Left renal pelvis (tissue), 4 donors: Measurements from ENCODE around the gene LAPTM5. TPM values are rescaled to one million over a fixed set of nuclear protein-coding genes. Genes with fewer than 3 reads are reported as not detected.

Source experiments
- DNase-seq, 4 donors: peaks; one replicate each; pipeline ENCODE4 v3.0.0-alpha.2; 2013; ENCODE audit warnings: low read depth in 4 of 4, low spot score in 3 of 4
- polyA plus RNA-seq, 4 donors: library from polyadenylated mRNA; unstranded; fragments of 120-200 nt; gene quantifications; one replicate each; pipeline ENCODE4 v1.2.1, GENCODE V29; 2013; ENCODE audit not compliant: insufficient read length in 4 of 4

LAPTM5 gene
- polyA plus RNA-seq, 4 donors: 15.8 to 33.0 (median 17.0) TPM

GRCh38 chr1:30787856-30788495, 30.4 kb upstream of the LAPTM5 start:
- DNase-seq: no peak

- DNase-seq: no peak
Observed at GRCh38 chr1:30787266-30787665, 29.7 kb upstream of the LAPTM5 start.

GRCh38 chr1:30786264-30786991, 28.9 kb upstream of the LAPTM5 start:
- DNase-seq: no peak

GRCh38 chr1:30785714-30786113, 28.1 kb upstream of the LAPTM5 start:
- DNase-seq: no peak

GRCh38 chr1:30785181-30785580, 27.6 kb upstream of the LAPTM5 start:
- no peak for DNase-seq

GRCh38 chr1:30783256-30783915, 25.8 kb upstream of the LAPTM5 start:
- no peak for DNase-seq

- DNase-seq: peak in 2 of 4 donors; percentile 32 to 50
Observed at GRCh38 chr1:30782361-30783255, 25.0 kb upstream of the LAPTM5 start.

- DNase-seq: no peak
Observed at GRCh38 chr1:30781906-30782305, 24.3 kb upstream of the LAPTM5 start.

GRCh38 chr1:30780409-30780808, 22.8 kb upstream of the LAPTM5 start:
- DNase-seq: no peak

- peak in 1 of 4 donors; percentile 45 for DNase-seq
Observed at GRCh38 chr1:30779294-30780071, 21.9 kb upstream of the LAPTM5 start.

GRCh38 chr1:30778979-30779293, 21.4 kb upstream of the LAPTM5 start:
- DNase-seq: no peak

- DNase-seq: no peak
Observed at GRCh38 chr1:30778154-30778978, 20.8 kb upstream of the LAPTM5 start.

- no peak for DNase-seq
Observed at GRCh38 chr1:30777904-30778153, 20.3 kb upstream of the LAPTM5 start.

- no peak for DNase-seq
Observed at GRCh38 chr1:30777060-30777903, 19.7 kb upstream of the LAPTM5 start.

GRCh38 chr1:30776097-30777059, 18.8 kb upstream of the LAPTM5 start:
- DNase-seq: no peak

GRCh38 chr1:30775433-30775975, 17.9 kb upstream of the LAPTM5 start:
- no peak for DNase-seq
